HG02943 (cell line): ENCODE data around the gene OR6C75.
"Not testable (repeated sequence)": the region's sequence is repeated elsewhere in the genome, so short reads cannot be mapped to it uniquely, and the experiment has no call there.

Source experiments
- ATAC-seq: cut with Tn5 transposase; IDR thresholded peaks from one replicate; pipeline ENCODE4 v1.9.1; 2021; ENCODE audit warnings: mild to moderate bottlenecking, low read depth, moderate library complexity; ENCODE audit not compliant: unreplicated experiment

The OR6C75 gene

DNA sequence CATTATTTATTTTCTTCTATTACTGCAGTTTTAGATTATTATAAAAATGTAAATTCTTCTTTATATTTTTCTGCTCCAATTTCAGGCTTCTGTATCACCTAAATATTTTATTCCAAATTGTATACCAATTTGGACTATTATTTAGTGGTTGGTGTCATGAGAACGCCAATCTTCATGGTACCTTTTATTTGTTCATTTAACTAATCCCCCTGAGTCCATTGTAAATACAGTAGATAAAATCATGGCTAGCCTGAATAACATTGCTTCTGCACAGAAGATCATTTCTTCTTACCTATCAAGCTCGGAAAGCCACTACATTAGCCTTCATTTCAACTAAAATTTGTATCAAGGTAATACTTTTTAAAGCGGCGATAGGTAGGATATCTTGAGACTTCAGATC, at the start of gene OR6C75:
Gene OR6C75, plus strand, starts transcription at position 301 of the 400 bp plus-strand sequence. CDS start 2,136 bp downstream, outside the sequence.
- no peak for ATAC-seq

DNA sequence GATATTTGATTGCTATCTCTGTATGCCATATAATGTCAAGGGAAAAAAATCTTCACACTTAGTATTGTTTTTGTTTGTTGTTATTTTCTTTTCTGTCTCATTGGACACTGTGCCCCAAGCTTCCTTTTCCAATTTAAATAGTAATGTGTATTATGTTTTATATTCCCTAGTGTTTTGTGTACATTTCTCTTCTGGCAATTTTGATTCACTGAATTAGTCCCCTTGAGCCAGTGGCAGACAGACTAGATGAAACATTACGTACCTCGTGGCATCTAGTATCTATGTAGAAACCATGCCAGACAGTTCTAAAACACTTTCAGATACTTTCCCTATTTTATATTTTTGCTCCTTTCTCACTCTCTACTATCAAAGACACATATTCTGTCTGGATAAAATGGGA, 48.7 kb upstream of the OR6C75 start, which contains the start of gene OR6C1:
Gene OR6C1, plus strand, starts transcription at position 301 of the 400 bp plus-strand sequence. CDS start 6,257 bp downstream, outside the sequence.
- ATAC-seq, result no peak

DNA sequence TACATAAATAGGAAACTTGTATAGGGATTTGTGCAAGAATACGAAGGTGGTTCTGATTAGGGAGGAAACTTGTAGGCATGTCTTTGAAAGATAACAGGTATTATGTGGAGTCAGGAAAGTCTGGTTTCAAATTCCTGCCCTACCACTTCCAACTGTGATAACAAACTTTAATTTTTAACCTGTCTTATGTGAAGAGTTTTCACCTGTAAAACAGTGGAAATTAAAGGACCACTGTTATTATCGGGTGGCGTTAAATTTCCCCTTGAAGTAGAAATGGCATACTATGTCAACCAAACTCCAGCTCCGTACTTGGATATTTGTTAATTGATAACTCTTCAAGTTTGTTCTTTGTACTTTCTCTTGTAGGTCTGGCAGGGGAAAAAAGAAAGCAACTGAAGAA, 42.6 kb upstream of the OR6C75 start:
- ATAC-seq, result no peak

GRCh38 chr12:55325801-55326200, 37.0 kb upstream of the OR6C75 start:
- not testable (repeated sequence) for ATAC-seq

- ATAC-seq, result no peak
These were observed 32.3 kb upstream of the OR6C75 start, which contains the start of gene OR6C3 for GRCh38 chr12:55330446-55330845. OR6C3 (plus strand) TSS chr12:55330746; CDS start chr12:55331701, 955 bp downstream.

- ATAC-seq, result no peak
These were observed 26.8 kb upstream of the OR6C75 start for GRCh38 chr12:55336002-55336401.

- not testable (repeated sequence) for ATAC-seq
These were observed 7.4 kb upstream of the OR6C75 start for GRCh38 chr12:55355338-55355737.

- no peak for ATAC-seq
These were observed 2.3 kb downstream of the OR6C75 start for GRCh38 chr12:55365086-55365485.

DNA sequence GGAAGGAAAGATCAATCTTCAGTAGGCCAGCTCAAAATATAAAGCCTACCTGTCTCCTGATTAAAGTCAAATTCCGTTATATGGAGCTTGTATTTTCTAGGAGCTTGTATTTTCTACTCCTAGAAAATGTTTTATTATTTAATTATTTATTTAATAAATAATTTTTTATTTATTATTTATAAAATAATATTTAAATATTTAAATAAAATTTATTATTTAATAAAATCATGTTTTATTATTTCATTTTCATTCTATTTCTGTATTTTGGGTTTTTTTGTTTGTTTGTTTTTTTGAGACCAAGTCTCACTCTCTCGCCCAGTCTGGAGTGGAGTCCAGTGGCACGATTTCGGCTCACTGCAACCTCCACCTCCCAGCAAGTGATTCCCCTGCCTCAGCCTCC, 9.7 kb downstream of the OR6C75 start:
- ATAC-seq, result no peak

GRCh38 chr12:55385891-55386290, 23.1 kb downstream of the OR6C75 start:
- ATAC-seq, result no peak

- no peak for ATAC-seq
These were observed 29.4 kb downstream of the OR6C75 start for GRCh38 chr12:55392032-55392795.

- no peak for ATAC-seq
These were observed 33.6 kb downstream of the OR6C75 start for GRCh38 chr12:55396326-55396725.

- ATAC-seq, result no peak
These were observed 37.5 kb downstream of the OR6C75 start, which contains the start of gene OR6C65 for GRCh38 chr12:55400229-55400628. OR6C65 (plus strand) TSS chr12:55400529; CDS start chr12:55400529, 0 bp downstream.

GRCh38 chr12:55407866-55408265, 45.1 kb downstream of the OR6C75 start:
- ATAC-seq, result no peak

DNA sequence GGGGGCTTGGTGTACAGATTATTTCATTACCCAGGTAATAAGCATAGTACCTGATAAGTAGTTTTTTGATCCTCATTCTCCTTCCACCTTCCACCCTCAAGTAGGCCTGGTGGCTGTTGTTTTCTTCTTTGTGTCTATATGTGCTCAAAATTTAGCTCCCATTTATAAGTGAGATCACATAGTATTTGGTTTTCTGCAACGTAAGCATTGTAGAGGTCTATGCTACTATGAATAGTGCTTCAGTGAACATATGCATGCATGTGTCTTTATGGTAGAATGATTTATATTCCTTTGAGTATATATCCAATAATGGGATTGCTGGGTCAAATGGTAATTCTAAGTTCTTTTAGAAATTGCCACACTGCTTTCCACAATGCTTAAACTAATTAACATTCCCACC, 46.4 kb downstream of the OR6C75 start:
- not testable (repeated sequence) for ATAC-seq

GRCh38 chr12:55412138-55412537, 49.4 kb downstream of the OR6C75 start:
- not testable (repeated sequence) for ATAC-seq

DNA sequence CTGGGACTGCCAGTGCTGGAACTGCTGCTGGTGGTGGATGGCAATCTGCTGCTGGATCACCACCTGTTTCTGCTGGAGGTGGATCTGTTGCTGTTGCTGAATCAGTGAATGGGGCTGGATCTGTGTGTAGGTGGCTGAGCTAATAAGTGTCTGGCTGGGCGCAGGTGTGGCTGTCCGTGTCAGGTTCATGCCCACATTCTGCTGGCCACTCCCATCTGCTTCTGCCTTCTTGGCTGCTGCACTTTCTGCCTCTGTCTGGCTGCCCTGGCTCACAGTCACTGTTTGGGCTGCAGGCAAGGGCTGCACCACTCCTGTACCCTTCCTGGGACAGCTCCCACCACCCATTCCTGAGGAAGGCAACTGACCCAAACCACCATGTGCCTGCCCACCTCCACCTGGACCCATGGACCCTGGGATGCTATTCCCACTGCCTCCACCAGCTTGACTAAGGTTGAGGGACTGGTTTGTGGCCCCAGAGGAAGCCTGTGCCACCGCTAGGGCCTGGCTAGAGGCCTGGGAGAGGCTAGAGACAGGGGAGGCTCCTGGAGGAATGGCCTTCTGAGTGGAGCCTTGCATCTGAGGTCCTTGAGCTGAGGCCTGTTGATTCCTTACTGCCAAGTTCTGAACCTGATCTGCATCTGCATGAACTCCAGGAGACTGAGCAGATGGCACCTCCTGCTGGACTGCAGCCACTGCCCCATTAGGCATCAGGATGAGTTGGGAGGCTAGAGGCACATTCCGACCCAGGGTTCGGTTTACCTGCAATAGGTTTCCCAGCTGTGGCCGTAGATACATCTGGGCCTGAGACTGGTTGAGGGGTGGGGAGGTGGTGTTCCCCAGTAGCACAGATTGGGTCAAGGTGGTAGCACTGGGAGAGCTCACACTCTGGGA, 51.0 kb downstream of the OR6C75 start:
- not testable (repeated sequence) for ATAC-seq

GRCh38 chr12:55414396-55414823, 51.6 kb downstream of the OR6C75 start:
- ATAC-seq, result not testable (repeated sequence)

DNA sequence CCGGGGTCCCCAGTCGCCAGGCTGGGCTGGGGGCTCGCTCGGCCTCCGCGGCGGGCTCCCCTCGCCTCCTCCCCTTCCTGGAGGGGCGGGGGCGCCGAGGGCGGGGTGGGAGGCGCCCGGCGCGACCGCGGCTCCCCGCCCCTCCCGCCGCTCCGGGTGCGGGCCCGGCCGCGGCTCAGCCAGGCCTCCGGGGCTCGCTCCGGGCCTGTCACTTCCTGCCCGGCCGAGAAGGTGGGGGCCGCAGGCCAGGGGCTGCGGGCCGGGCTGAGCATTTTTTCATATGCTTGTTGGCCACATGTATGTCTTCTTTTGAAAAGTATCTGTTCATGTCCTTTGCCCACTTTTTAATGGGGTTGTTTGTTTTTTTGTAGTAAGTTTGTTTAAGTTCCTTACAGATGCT, 52.1 kb downstream of the OR6C75 start:
- not testable (repeated sequence) for ATAC-seq

DNA sequence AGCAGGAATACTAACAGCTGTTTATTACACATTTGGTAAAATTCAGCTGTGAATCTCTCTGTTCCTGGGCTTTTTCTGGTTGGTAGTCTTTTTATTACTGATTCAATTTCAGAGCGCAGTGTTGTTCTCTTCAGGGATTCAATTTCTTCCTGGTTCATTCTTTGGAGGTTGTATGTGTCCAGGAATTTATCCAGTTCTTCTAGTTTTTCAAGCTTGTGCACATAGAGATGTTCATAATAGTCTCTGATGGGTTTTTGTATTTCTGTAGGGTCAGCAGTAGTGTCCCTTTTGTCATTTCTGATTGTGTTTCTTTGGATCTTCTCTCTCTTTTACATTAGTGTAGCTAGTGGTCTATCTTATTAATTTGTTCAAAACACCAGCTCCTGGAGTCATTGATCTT, 54.2 kb downstream of the OR6C75 start:
- ATAC-seq, result no peak
